NCI-H2196 (cell line): Measurements from ENCODE around the gene SREK1IP1.
"Not testable (repeated sequence)": the region's sequence is repeated elsewhere in the genome, so short reads cannot be mapped to it uniquely, and the experiment has no call there.

Experiments
- DNase-seq: peaks from one replicate; lab custom pipeline; 2025; ENCODE audit not compliant: unreplicated experiment; lab: John Stamatoyannopoulos, UW

SREK1IP1 gene

DNA sequence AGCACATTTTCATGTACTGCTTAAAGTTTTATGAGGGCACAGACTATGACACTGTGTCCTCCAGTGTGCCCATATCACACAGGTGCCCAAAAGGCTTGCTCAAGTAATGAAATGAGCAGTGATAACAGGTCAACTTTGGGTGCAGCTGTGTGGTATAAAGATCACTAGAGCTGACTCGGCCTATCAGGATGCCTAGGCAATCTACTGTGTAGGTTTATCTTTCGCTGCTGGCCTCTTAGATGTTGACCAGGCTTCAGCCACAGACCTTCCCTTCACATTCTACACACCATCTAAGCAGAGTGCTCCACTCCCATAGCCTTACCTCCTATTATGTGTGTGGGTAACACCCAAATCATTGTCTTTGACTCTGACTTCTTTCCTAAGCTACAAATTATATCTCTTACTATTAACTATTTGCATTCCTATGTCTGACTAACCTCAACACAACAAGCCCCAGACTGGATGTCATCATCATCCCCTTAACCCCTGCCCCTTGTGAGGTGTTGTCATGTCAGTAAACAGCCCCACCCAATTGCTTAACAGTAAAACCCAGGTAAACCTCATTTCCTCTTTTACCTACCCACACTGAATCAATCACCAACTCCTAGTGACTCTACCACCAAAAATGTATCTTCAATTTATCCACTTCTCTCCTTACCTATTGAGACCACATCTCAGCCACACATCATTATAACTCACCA is 2.5 kb downstream of the SREK1IP1 start:
- no peak for DNase-seq

DNA sequence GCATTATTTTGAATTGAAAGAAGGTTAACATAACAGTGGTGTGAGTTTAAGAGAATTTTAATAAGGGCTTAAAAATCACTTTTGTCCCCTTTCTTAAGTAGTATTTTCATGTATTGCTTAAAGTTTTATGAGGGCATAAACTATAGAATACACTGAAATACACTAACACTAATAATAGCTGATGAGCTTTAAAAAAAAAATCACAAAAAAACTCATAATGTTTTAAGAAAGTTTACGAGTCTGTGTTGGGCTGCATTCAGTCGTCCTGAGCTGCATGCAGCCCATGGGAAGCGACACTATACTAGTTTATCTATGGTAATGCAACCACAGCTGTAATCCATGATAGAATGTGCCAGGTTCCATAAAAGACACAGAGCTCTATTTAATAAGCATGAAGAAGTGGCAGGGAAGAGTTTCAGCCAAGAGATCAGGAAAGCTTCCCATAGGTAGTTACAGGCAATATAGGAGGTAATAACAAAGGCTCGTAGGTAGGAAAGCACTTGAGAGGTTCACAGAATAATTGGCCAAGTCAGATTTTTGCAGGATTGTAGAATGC is 4.5 kb downstream of the SREK1IP1 start:
- no peak for DNase-seq

DNA sequence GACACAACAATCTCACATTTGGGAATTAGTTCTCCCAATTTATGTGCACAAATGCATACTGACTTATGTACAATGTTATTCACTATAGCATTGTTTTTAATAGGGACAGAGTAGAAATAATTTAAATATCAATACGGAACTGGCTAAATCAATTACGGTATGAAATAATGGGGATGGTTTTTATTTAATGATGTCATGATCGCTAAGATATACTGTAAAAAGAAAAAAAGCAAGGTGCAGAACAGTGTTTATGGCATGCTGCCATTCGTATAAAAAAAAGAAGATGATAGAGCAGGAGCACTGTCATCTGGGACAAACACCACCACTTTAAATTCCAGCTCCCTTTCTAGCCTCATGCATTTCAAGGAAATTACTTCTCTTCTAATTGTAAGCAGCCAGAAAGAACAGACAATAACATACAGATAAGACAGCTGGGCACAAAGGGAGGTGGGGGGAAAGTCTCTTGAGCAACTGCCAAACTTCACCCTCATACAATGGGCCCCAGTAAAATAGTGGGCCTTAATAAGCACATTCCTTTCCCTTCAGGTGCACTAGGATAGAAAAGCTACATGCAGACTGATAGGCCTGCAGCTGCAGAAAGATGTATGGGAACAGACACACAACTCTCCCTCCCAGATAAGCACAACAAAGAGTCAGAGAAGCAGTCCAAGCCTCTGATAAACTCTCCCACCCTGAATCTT is 8.4 kb downstream of the SREK1IP1 start:
- no peak for DNase-seq

DNA sequence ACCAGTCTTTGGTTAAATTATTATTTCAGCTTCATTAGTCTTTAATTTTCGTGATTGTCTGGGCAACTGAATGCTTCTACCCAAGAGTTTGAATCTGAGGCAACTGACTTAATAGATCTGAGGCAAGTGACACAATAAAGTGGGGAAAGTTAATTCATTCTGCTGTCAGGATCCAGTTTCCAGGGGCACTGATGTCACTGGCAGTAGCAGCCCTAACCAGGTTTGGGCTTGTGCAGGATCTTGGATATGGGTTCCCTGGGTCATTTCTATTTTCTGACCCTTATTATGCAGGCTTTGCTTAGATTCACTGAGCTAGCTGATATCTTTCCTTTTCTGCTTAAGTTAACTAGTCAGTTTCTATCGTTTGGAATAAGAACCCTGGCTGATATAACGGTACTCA is 9.6 kb downstream of the SREK1IP1 start:
- DNase-seq: no peak

DNA sequence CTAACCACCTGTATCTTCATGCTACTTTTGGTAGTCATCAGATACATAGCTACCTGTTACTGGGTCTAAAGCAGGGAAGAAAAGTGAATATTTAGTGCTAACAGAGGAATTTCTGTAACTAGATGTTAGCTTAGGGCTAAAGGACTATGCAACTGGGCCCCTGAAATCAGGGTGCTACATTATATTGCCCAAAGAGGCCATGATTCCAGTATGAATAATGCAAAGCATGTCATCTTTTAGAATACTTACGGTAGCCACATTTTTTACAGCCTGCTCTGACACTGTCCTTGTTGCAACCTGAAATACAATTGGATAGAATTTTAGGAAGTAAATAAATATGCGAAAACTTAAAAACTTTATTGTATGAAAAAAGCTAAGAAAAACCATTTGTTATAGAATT is 14.4 kb downstream of the SREK1IP1 start:
- no peak for DNase-seq

DNA sequence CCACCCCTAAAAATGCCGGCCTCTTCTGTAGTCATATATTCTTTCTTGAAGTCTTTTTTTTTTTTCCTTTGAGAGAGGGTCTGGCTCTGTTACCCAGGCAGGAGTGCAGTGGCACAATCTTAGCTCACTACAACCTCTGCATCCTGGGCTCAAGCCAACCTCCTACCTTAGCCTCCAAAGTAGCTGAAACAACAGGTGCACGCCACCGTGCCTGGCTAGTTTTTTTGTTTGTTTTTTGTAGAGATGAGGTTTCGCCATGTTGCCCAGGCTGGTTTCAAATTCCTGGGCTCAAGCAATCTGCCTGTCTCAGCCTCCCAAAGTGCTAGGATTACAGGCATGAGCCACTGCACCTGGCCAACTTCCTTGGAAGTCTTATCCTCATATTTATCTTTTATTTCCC is 19.1 kb downstream of the SREK1IP1 start:
- DNase-seq: no peak

DNA sequence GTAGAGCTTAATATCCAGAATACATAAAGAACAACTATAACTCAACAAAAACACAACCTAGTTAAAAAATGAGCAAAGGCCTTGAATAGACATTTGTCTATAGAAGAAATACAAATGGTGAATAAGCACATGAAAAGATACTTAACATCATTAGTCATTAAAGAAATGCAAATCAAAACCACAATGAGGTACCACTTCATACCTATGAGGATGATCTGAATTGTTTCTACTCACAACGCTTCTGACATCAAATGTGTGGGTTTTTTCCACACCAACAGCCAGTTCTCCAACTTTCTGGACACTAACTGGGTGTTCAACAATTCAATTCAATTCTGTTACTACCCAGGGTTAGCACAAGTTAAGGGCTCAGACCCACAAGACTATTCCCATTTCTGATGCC is 22.0 kb downstream of the SREK1IP1 start:
- DNase-seq: no peak

DNA sequence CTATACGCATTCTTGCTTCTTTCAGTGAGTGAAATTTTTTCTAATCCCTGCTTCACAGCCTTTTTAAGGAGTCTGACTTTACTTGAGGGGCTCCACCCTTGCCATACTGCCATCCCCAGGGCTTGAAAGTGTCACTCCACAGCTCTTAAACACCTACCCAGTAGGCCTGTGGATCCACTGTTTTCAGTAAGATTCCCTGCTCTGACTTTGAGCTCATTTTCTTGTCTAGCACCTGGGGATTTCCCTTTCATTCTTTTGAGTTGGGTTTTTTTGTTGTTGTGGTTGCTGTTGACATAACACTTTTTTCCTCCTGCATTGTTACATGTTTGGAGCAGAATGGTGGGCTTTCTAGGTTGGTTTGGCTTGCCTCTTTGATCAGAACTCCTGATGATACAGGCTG is 23.6 kb downstream of the SREK1IP1 start:
- no peak for DNase-seq

DNA sequence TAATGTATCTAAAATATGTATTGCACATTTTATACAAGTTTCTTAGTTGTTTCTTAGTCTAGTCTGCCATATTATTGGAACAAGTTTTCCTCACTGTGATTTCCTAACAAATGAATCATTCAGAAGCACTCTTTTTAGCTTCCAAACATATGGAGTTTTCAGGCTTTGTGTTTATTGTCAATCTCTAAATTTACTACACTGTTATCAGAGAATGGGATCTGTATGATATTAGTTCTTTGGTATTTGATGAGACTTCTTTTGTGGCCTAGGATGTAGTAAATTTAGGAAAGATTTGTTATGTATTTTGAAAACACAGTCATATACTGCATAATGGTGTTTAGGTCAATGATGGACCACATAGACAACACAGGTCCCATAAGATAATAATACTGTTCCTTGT is 25.7 kb downstream of the SREK1IP1 start:
- no peak for DNase-seq

DNA sequence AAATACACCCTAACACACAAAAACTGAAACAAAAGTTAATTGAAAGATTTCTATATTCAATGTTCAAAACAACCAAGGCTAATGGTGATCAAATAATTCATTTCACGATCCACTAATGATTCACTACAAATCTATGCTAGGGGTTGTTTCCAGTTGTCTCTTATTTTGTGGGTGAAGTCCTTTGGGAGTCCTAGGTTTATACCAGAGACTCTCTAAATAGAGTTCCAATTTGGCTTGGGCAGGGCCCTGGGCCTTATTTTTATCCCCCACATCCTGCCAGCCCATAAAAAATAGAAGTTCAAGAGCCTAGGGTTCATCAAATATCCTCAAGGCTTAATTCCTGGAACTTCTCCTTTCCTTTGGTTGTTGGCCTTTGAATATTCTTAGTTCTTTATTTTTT is 26.1 kb downstream of the SREK1IP1 start:
- no peak for DNase-seq

DNA sequence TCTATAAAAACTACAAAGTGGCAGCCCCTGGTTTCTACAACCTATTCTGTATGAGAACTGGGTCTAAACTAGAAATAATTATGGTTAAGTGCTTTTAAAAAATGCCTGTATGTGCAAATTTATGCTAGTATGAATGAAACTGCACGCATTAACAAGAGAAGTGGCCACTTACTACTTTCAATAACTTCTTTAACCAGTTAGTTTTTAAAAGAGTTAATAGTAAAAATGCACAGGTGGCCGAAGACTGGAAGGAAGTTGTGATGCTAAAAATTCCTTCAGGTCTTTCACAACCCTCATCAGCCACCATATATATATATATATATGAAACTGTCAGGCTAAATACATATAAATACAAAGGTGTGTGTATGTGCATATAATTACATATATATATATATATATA is 41.3 kb downstream of the SREK1IP1 start:
- DNase-seq: no peak

DNA sequence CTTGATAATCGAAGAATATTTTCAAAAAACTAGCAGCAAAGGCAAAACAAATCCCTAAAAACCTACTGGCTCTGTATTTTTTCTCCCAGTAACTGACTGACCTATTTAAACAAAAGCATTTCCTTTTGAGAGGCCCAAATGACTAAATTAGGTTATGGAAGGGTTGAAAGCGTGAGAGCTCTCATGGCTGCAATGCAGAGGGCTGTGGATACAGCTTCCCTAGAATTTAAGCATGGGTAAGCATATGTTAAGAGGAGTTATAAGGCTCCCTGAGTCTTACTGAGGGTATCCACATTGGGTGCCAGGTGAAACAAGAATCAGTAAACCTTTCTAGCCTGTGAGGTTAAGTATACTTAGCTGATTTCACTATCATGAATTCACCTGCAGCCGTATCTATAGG is 45.9 kb downstream of the SREK1IP1 start:
- DNase-seq: no peak

DNA sequence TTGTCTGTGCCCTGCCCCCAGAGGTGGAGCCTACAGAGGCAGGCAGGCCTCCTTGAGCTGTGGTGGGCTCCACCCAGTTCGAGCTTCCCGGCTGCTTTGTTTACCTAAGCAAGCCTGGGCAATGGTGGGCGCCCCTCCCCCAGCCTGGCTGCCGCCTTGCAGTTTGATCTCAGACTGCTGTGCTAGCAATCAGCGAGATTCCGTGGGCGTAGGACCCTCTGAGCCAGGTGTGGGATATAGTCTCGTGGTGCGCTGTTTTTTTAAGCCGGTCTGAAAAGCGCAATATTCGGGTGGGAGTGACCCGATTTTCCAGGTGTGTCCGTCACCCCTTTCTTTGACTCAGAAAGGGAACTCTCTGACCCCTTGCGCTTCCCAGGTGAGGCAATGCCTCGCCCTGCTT is 54.0 kb downstream of the SREK1IP1 start:
- not testable (repeated sequence) for DNase-seq

DNA sequence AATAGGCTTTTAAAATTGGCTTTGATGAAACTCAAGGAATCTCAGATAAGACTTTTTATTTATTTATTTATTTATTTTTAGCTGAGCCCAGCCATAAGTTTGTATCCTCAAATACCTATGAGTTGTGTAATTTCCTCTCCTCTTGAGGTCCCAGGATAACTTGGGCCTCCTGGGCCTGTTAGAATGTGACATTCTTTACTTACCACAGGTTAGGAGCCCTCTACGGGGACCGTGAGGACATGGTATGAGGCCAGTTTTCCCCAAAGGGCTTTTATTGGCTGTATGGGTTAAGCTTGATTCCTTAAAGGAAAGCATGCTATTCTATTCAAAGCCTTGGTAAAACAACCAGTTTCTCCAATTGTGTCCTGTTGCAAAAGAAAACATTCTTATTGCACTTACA is 61.3 kb downstream of the SREK1IP1 start:
- DNase-seq: no peak

DNA sequence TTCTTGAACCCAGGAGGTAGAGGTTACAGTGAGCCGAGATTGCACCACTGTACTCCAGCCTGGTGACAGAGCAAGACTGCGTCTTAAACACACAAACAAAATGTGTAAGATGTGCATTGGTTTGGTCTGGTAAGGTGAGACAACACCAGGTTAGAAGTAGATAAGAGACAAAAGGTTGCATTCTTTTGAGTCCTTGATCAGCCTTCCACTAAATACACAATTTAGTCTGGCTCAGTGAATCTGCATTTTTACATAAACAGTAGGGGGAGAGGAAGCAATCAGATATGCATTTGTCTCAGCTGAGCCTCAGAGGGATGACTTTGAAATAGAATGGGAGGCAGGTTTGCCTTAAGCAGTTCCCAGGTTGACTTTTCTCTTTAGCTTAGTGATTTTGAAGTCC is 62.4 kb downstream of the SREK1IP1 start:
- not testable (repeated sequence) for DNase-seq

DNA sequence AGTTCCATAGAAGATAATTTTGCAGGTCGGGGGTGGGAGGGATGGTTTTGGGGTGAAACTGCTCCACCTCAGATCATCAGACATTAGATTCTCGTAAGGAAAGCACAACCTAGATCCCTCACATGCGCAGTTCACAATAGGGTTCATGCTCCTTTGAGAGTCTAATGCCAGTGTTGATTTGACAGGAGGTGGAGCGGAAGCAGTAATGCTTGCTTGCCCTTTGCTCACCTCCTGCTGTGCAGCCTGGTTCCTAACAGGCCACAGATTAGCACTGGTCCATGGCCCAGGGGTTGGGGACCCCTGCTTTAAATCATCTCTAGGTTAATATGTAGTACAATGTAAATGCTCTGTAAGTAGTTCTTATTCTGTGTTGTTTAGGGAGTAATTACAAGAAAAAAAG is 67.7 kb downstream of the SREK1IP1 start:
- no peak for DNase-seq

DNA sequence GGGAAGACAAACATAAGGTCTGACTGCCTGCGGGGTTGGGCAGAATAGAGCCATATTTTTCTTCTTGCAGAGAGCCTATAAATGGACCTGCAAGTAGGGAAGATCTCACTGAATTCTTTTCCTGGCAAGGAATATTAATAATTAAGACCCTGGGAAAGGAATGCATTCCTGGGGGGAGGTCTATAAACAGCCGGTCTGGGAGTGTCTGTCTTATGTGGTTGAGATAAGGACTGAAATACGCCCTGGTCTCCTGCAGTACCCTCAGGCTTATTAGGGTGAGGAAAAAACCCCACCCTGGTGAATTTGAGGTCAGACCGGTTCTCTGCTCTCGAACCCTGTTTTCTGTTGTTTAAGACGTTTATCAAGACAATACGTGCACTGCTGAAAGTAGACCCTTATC is 72.1 kb downstream of the SREK1IP1 start:
- not testable (repeated sequence) for DNase-seq

DNA sequence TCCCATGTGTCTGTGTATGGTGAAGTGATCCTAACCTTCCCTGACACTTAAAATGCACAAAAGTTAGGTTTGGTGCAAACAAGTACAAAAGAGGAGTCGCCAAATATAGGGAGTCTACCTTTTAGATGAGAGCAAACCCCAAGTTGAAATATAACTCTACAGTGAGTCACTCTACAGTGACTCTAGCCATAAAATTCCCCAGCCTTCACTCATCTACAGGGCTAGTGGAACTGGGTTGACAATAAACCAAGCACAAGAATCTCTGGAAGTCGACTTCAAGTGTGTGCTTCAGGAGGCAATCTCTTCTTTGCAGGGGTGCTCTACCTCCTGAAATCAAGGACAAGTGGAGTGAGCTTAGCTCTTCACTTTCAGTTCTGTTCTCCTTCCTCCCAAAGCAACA is 74.9 kb downstream of the SREK1IP1 start:
- DNase-seq: no peak

DNA sequence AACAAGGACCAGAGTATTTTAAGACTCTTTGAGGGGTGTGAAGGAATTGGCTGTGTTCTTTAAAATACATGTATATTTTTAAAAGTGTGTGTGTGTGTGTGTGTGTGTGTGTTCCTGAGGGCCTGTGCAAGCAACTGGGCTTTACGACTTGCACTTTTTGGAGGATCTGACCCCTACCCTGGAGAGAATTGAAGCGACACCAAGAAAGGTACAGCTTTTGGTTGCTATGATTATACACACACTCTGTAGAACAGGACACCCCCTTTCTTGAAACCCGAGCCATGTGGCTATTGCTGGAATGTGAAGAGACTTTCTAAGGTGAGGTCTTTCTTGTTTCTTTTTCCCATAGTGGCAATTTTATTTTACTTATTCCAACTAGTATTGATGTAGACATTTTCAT is 77.2 kb downstream of the SREK1IP1 start:
- DNase-seq: no peak

DNA sequence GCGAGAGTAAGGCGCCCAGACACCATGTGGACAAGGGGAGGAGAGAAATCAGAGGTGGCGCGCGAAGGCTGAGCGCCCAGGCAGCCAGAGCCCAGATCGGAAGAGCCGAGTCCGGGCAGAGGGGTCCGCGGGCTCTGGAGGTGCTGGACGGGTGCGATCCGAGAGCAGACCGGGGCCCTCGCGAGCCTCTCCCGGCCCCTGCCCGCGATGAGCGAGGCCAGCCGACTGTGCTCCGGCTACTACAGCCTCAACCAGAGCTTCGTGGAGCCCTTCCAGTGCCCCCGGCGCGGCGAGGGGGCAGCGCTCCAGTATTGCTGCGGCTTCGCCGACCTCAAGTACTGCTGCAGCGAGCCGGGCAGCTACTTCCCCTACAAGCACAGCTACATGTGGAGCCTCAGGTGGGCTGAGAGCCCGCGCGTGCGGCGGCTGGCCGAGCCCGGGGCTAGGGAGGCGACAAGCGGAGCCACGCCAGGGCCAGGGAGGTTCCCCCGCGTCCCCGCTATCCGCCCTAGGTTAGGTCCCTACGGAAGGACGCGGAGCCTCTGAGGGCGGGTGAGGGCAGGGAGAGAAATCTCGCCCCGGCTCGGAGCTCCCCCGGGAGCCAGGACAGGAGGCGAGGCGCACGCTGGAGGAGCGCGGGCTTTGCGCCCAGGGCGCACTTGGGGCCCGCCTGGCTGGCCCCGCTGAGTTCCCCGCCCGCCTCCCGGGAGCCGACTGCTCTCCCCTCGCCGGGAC is 77.9 kb downstream of the SREK1IP1 start, which contains the start of gene SHISAL2B:
Gene SHISAL2B (plus strand): TSS at position 87 of the 735 bp plus-strand sequence. CDS start 121 bp downstream, at position 208.
- no peak for DNase-seq

DNA sequence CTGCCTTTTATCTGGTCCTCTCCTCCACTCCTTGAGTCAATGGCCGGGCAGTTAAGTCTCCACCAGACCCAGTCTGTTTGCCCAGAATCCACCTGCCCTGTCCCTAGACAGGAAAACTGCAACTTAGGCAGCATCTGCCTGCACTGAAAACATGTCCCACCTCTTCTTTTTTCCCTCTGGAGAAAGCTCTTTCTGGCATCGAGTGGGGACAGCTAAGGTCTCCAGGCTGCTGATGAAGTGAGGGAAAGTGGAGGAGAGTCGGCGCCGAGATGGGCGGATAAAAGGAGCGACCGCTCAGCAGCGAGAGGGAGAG is 78.4 kb downstream of the SREK1IP1 start:
- no peak for DNase-seq

DNA sequence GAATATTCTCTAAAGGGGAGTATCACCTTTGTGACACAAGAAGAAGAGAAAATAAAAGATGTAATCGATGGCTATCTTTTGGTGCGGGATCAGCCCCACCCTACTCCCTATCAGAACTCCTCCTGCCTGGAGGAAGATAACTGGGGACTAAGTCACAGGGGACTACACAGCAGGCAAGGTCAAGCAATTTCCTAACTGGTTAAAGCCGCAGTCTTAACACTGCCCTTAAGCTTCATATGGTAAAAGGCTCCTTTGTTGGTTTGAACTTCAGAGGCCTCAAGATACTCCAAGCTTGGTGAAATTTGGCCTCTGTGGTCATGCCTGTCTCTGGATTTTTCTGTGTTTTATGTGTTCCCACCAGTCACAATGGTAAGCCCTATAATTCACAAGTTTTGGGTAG is 79.5 kb downstream of the SREK1IP1 start:
- DNase-seq: no peak
